Subcutaneous abdominal adipose tissue (tissue), 5 donors: ENCODE data around the gene BDH1.

Source experiments
- H3K27ac ChIP-seq: one replicate; pipeline ENCODE4 v1.7.0; 2013; ENCODE audit warnings: low read depth, mild to moderate bottlenecking, inconsistent platforms, low read length, moderate library complexity
- H3K27me3 ChIP-seq, 5 donors: one replicate each; pipeline ENCODE4 v1.7.0; 2013; ENCODE audit warnings: low read length in 5 of 5, inconsistent platforms in 1 of 5; ENCODE audit not compliant: control insufficient read depth in 5 of 5, insufficient read depth in 4 of 5
- H3K36me3 ChIP-seq, 5 donors: one replicate each; pipeline ENCODE4 v1.7.0; 2013; ENCODE audit warnings: low read length in 5 of 5; ENCODE audit not compliant: control insufficient read depth in 5 of 5, insufficient read depth in 5 of 5
- H3K4me1 ChIP-seq, 5 donors: one replicate each; pipeline ENCODE4 v1.7.0; 2013; ENCODE audit warnings: low read length in 5 of 5, mild to moderate bottlenecking in 3 of 5, moderate library complexity in 1 of 5; ENCODE audit not compliant: control insufficient read depth in 5 of 5, insufficient read depth in 5 of 5
- H3K4me3 ChIP-seq, 5 donors: one replicate each; pipeline ENCODE4 v1.7.0; 2013; ENCODE audit warnings: low read length in 5 of 5, low read depth in 1 of 5
- H3K9ac ChIP-seq, 5 donors: one replicate each; pipeline ENCODE4 v1.7.0; 2013; ENCODE audit warnings: low read length in 5 of 5, mild to moderate bottlenecking in 4 of 5, moderate library complexity in 3 of 5
- H3K9me3 ChIP-seq, 5 donors: one replicate each; pipeline ENCODE4 v1.7.0; 2013; ENCODE audit warnings: low read length in 5 of 5; ENCODE audit not compliant: control insufficient read depth in 5 of 5
- donor health status: healthy.
- donor health status: healthy.
- donor health status: healthy.
- donor health status: healthy.
- donor health status: healthy.

The BDH1 gene

GRCh38 chr3:197465996-197466549 lies 89.7 kb downstream of the BDH1 start:
- H3K9ac ChIP-seq: no peak overlapping the region
- no peaks in the 10 kb centered on the region for H3K36me3 ChIP-seq
- H3K4me3 ChIP-seq: no peak overlapping the region
- H3K4me1 ChIP-seq: peaks cover 5 to 30% (median 25%) of the 10 kb centered on the region in 5 donors
- no peak overlapping the region for H3K27ac ChIP-seq
- H3K27me3 ChIP-seq: peaks cover 0 to 10% (median 0%) of the 10 kb centered on the region in 5 donors
- no peaks in the 10 kb centered on the region for H3K9me3 ChIP-seq

GRCh38 chr3:197465197-197465995 lies 90.4 kb downstream of the BDH1 start:
- no peak overlapping the region for H3K9ac ChIP-seq
- H3K27ac ChIP-seq: no peak overlapping the region
- H3K4me1 ChIP-seq: peaks cover 5 to 30% (median 25%) of the 10 kb centered on the region in 5 donors
- H3K9me3 ChIP-seq: no peaks in the 10 kb centered on the region
- H3K4me3 ChIP-seq: no peak overlapping the region
- no peaks in the 10 kb centered on the region for H3K36me3 ChIP-seq
- H3K27me3 ChIP-seq: peaks cover 0 to 10% (median 0%) of the 10 kb centered on the region in 5 donors

GRCh38 chr3:197464794-197465193 lies 91.0 kb downstream of the BDH1 start:
- H3K27ac ChIP-seq: no peak overlapping the region
- H3K27me3 ChIP-seq: peaks cover 0 to 10% (median 0%) of the 10 kb centered on the region in 5 donors
- H3K4me3 ChIP-seq: no peak overlapping the region
- no peaks in the 10 kb centered on the region for H3K9me3 ChIP-seq
- H3K9ac ChIP-seq: no peak overlapping the region
- H3K4me1 ChIP-seq: peaks cover 5 to 30% (median 25%) of the 10 kb centered on the region in 5 donors
- no peaks in the 10 kb centered on the region for H3K36me3 ChIP-seq

GRCh38 chr3:197463279-197463678 lies 92.5 kb downstream of the BDH1 start:
- Histone ChIP-seq H3K27ac (no peak overlapping the region), H3K9ac (no peak overlapping the region), H3K36me3 (no peaks in the 10 kb centered on the region), H3K4me1 (peaks cover 3 to 19% (median 16%) of the 10 kb centered on the region in 5 donors), H3K4me3 (no peak overlapping the region), H3K27me3 (peaks cover 0 to 2% (median 0%) of the 10 kb centered on the region in 5 donors), H3K9me3 (no peaks in the 10 kb centered on the region)

- H3K9ac ChIP-seq: no peak overlapping the region
- H3K4me1 ChIP-seq: peaks cover 3 to 18% (median 13%) of the 10 kb centered on the region in 5 donors
These were observed 93.0 kb downstream of the BDH1 start for GRCh38 chr3:197462808-197463207.

GRCh38 chr3:197460639-197461038 lies 95.1 kb downstream of the BDH1 start:
- Histone ChIP-seq H3K27ac (no peak overlapping the region), H3K27me3 (no peaks in the 10 kb centered on the region), H3K4me1 (peaks cover 4 to 17% (median 14%) of the 10 kb centered on the region in 5 donors), H3K4me3 (no peak overlapping the region), H3K36me3 (no peaks in the 10 kb centered on the region), H3K9ac (no peak overlapping the region), H3K9me3 (no peaks in the 10 kb centered on the region)

More at GRCh38 chr3:197462808-197463207, 93.0 kb downstream of the BDH1 start:
- H3K27me3 ChIP-seq: no peaks in the 10 kb centered on the region
- H3K9me3 ChIP-seq: no peaks in the 10 kb centered on the region
- no peak overlapping the region for H3K27ac ChIP-seq
- H3K36me3 ChIP-seq: no peaks in the 10 kb centered on the region
- no peak overlapping the region for H3K4me3 ChIP-seq

GRCh38 chr3:197460002-197460401 lies 95.8 kb downstream of the BDH1 start:
- H3K27me3 ChIP-seq: no peaks in the 10 kb centered on the region
- no peaks in the 10 kb centered on the region for H3K36me3 ChIP-seq
- no peak overlapping the region for H3K27ac ChIP-seq
- peaks cover 4 to 18% (median 15%) of the 10 kb centered on the region in 5 donors for H3K4me1 ChIP-seq
- no peaks in the 10 kb centered on the region for H3K9me3 ChIP-seq
- no peak overlapping the region for H3K4me3 ChIP-seq
- H3K9ac ChIP-seq: no peak overlapping the region
